ENCODE measurements around the gene SYDE2.
"Not testable (repeated sequence)": the region's sequence is repeated elsewhere in the genome, so short reads cannot be mapped to it uniquely, and the experiment has no call there.

Gene SYDE2, protein sequence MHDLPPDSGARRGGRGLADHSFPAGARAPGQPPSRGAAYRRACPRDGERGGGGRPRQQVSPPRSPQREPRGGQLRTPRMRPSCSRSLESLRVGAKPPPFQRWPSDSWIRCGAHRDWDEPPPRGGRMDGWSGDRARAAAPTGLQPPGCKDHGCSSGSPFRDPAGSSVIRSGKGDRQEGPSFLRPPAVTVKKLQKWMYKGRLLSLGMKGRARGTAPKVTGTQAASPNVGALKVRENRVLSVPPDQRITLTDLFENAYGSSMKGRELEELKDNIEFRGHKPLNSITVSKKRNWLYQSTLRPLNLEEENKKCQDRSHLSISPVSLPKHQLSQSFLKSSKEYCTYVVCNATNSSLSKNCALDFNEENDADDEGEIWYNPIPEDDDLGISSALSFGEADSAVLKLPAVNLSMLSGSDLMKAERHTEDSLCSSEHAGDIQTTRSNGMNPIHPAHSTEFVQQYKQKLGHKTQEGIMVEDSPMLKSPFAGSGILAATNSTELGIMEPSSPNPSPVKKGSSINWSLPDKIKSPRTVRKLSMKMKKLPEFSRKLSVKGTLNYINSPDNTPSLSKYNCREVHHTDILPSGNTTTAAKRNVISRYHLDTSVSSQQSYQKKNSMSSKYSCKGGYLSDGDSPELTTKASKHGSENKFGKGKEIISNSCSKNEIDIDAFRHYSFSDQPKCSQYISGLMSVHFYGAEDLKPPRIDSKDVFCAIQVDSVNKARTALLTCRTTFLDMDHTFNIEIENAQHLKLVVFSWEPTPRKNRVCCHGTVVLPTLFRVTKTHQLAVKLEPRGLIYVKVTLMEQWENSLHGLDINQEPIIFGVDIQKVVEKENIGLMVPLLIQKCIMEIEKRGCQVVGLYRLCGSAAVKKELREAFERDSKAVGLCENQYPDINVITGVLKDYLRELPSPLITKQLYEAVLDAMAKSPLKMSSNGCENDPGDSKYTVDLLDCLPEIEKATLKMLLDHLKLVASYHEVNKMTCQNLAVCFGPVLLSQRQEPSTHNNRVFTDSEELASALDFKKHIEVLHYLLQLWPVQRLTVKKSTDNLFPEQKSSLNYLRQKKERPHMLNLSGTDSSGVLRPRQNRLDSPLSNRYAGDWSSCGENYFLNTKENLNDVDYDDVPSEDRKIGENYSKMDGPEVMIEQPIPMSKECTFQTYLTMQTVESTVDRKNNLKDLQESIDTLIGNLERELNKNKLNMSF

DNA sequence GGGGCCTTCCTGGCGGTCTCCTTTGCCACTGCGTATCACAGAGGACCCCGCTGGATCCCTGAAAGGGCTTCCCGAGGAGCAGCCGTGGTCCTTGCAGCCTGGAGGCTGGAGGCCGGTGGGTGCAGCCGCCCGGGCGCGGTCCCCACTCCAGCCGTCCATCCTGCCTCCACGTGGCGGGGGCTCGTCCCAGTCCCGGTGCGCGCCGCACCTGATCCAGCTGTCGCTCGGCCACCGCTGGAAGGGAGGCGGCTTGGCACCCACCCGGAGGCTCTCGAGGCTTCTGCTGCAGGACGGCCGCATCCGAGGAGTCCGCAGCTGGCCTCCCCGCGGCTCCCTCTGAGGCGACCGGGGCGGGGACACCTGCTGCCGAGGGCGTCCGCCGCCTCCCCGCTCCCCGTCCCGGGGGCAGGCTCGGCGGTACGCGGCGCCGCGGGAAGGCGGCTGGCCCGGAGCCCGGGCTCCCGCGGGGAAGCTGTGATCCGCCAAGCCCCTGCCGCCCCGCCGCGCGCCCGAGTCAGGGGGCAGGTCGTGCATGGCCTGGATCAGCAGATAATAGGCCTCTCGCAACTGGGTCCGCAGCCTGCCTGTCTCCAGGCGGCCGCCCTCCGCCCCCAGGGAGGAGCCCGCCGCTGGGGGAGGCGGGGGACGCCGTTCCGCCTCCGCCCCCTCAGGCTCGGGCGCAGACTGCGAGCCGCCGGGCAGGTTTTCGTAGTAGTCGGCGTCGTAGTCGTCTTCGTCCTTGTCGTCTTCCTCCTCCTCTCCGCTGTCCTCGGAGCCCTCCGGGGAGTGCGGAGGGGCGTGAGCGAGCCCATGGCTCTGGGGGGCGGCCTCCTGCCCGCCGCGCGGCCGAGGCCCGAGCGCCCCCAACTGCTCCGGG lies at the start of gene SYDE2:
Gene SYDE2, minus strand, starts transcription at position 554 of the 877 bp plus-strand sequence. Its CDS starts 20 bp downstream, at position 534.
- peak; percentile 49 to 53 for DNase-seq (ENCODE audit: low read depth in 2 of 2)

DNA sequence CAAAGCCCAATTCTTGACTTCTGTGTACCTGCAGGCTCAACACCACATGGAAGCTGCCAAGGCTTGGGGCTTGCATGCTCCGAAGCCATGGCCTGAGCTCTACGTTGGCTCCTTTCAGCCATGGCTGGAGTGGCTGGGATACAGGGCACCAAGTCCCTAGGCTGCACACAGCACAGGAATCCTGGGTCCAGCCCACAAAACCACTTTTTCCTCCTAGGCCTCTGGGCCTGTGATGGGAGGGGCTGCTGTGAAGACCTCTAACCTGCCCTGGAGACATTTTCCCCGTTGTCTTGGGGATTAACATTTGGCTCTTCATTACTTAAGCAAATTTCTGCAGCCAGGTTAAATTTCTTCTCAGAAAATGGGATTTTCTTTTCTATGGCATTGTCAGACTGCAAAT lies 48.2 kb upstream of the SYDE2 start:
- not testable (repeated sequence) for DNase-seq (ENCODE audit: low read depth in 2 of 2)

DNA sequence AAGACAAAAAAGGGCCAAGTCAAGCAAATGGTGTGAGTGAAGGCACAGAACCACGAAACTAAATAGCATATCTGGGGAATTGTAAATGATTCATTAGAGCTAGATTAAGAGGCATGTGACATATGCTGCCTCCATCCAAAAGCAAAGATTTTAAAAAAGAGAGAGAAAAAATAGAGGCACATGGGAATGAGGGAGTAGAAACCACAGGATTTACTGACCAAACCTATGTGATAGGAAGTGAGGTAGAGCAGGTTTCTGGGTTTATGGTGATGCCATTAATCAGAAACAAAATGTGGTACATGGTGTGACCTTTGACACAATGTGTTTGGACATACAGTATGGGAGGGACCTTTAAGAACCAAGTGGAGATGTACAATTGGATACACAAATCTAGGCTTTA lies 45.1 kb upstream of the SYDE2 start:
- DNase-seq (ENCODE audit: low read depth in 2 of 2) = no peak

DNA sequence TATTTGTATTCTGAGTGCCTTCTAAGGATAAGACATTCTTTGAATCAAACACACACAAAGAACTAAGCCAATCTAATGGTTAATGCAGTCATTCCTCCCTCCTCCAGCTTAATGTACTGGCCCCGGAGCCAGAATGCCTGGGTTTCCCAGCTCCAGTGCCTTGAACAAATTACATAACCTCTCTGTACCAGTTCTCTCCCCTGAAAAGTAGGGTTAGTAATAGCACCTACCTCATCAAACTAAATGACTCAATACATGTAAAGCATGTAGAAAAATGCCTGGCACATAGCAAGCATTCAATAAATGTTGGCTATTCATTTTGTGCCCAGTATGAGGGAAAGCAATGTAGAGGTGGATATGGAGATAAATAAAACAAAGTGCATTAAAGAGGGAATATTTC lies 44.6 kb upstream of the SYDE2 start:
- DNase-seq (ENCODE audit: low read depth in 2 of 2) = no peak

DNA sequence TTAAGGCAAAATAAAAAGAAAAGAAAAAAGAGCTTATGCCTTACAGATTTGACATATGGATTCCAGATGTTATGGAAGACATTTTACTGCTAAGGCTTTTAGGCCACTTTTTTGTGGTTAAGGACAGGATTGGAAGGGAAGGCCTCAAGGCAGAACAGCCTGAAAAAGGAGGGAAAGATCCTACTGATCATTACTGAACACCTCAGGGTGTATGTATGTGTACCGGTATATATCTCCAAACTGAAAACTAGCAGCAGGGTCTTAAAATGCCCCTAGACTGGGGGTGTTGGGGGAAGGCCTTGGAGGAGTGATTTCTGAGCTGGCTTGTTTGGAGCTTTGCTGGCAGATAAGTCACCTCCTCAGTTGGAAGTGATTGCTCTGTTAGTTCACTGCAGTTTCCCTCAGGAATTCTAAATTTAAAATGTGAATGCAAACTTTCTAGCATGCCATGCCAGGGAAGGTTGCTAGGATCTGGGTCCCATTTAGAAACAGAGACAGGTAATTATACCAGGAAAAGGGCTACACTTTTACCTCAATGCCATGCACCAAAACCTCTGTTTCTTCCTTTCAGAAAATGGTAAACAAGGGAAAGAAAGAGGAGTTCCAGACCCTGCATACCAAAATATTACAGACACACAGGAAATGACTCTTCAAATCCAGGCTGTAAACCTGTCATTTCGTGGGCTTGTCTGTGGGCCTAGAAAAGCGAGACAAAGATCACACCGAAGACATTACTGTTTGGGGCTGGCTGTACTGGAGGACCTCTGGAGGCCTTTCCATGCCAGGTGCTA lies 43.6 kb upstream of the SYDE2 start:
- DNase-seq (ENCODE audit: low read depth in 2 of 2) = no peak

DNA sequence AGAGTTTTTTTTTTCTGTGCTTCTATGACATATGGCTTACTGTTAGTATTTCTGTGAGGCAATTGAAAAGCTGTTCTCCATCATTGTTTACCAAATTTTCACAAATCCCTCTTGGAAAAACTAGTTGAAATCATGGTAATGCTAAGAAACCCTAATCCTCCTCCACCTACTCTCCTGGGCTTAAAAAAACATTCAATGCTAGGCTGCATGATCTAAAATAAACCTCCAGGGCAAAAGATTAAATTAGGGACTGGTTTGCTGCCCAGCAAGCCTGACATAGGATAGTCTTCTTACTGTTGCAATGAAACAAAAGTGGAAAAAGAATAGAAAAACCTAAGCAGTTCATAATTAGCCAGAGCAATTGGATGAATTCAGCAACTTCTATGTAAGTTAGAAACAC lies 42.6 kb upstream of the SYDE2 start:
- DNase-seq (ENCODE audit: low read depth in 2 of 2) = no peak

DNA sequence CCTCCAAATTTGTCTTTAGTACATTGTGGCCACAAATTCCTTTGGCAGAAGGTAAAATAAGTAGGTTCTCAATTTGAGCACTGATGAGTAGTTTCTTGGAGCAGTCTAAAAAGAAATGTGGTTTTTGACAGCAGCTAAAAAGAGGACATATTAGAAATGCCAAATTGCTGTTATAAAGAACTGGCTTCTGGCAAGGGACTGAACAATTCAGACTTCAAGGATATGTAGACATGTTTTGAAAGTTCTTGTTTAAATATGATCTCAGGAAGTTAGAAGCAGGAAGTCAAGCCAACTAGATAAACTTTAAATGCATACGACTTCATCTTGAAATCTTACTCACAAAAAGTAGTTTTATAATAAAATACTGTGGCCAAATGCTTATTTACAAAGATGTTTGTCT lies 39.8 kb upstream of the SYDE2 start:
- DNase-seq (ENCODE audit: low read depth in 2 of 2) = no peak

DNA sequence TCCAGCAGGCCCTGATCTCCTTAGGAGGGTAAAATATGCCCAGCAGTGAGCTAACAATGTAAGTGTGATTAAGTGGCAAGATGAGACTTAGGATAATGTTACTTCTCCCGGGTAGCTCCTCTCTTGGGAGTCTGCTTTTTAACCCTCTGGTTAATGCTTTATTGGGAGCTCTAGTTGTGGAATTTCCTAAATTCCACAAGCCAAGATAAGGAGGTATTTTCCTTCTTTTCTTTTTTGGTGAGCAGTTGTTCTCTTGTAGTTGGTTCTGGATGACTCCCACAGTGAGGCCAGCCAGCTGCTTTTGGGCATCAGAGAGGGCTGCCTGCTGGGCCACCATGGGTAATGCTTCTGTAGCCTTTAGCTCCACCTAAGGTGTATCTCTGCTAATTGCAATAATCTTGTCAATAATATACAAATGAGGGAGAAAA lies 39.4 kb upstream of the SYDE2 start:
- DNase-seq (ENCODE audit: low read depth in 2 of 2) = no peak

DNA sequence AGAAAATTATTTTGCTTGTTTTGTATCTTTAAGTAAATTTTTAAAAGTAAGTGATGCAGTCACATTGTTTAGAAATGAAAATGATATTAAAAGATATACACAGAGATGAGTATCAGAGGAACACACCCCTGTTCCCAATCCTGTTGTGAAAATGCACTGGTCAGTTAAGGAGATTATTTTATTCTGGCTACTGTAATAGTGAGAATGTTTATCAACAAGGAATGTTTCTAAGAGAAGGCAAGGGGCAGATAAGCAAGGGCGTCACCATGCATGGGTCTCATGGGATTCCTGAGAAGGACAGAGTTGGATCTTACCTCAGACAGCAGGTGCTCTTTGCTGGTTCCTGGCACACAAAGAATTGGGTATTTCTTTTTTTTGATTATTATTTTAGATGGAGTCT lies 36.8 kb upstream of the SYDE2 start:
- no peak for DNase-seq (ENCODE audit: low read depth in 2 of 2)

DNA sequence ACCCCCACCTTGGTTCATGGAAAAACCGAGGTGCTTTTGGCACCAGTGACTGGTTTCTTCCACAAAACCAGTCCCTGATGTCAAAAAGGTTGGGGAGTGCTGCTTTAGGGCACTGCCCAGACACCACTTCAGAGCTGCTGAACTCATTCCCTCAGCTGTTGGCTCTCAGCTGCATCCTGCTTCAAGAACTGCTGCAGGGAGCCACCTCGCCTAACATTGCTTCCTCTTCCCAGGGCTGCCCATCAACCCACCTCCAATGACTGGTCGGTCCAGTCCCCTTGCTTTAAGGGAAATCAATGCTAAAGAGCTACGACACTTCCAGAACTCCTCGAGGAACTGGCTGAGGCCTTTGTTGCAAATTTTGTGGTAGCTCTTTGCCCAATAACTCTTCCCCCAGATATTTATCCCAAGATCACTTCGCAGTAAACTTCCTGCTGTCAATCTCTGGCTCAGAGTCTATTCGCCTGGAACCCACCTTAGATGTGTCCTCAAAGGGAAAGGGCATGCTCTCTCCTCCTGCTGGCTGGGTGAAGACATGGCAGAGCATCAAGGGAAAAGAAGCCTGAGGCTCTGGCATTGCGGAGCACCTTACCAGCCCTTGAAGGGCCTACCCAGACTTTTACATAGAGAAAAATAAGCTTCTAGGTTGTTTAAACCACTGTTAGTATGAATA lies 29.6 kb upstream of the SYDE2 start:
- no peak for DNase-seq (ENCODE audit: low read depth in 2 of 2)

DNA sequence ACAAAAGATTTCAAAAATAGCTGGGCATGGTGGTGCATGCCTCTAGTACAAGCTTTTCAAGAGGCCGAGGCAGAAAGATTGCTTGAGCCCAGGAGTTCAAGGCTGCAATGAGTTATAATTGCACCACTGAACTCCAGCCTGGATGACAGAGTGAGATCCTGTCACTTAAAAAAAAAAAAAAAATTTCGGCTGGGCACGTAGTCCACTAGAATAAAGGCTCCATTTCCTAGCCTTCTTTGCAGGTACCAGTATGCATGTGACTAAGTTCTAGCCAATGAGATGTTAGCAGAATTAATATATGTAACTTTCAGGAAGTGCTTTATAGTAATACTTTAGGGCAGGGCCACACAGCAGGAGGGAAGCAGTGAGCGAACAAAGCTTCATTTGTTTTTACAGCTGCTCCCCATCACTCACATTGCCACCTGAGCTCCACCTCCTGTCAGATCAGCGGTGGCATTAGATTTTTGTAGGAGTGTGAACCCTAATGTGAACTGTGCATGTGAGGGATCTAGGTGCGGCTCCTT lies 28.8 kb upstream of the SYDE2 start:
- DNase-seq (ENCODE audit: low read depth in 2 of 2) = no peak

DNA sequence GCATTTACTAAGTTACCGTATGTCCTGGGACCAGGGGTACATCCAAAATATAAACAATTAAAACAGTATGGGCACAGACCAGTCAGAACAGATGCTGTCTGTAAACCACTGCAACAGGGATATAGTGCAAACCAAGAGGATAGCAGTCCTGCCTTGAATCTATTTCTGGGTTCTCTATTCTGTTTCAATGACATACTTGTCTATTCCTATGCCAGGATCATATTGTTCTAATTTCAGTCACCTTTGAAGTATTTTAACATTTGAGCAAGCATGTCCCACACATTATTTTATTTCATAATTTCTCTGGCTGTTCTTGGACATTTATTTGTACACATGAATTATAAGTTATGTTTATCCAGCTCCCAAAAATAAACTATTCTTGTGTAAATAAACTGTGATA lies 28.2 kb upstream of the SYDE2 start:
- no peak for DNase-seq (ENCODE audit: low read depth in 2 of 2)

DNA sequence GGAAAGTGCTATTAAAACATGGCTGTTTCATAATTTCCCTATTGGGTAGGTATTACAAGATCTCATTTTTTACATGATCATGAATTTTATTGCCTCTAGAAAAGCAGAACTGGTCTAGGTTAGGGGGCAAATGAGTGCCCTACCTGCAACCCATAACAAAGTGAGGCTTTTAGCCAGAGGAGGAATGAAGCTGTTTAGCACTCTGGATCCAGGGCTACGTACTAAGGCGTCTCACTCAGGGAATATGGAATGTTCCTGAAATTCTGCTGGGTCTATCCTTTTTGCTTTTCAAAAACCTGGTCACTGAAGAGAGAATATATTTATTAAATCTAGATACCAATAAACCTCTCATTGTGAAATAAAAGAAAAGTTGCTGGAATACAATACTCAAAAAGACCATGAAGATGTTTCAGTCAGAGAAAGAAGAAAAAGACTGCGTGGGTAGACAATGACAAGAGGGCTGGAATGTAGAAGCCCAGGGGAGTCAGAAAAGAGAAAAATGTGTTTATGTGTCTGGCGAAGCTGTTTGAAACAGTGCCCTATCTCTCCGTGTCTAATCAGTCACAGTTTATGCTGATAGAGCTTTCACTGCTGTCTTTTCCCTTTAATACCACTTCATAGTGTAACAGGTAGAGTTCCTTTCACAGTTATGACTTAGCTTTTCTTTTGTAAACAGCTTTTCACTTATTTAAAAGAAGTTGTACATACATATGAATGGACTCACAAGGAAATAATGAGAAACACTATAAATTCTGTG lies 25.0 kb upstream of the SYDE2 start:
- no peak for DNase-seq (ENCODE audit: low read depth in 2 of 2)

DNA sequence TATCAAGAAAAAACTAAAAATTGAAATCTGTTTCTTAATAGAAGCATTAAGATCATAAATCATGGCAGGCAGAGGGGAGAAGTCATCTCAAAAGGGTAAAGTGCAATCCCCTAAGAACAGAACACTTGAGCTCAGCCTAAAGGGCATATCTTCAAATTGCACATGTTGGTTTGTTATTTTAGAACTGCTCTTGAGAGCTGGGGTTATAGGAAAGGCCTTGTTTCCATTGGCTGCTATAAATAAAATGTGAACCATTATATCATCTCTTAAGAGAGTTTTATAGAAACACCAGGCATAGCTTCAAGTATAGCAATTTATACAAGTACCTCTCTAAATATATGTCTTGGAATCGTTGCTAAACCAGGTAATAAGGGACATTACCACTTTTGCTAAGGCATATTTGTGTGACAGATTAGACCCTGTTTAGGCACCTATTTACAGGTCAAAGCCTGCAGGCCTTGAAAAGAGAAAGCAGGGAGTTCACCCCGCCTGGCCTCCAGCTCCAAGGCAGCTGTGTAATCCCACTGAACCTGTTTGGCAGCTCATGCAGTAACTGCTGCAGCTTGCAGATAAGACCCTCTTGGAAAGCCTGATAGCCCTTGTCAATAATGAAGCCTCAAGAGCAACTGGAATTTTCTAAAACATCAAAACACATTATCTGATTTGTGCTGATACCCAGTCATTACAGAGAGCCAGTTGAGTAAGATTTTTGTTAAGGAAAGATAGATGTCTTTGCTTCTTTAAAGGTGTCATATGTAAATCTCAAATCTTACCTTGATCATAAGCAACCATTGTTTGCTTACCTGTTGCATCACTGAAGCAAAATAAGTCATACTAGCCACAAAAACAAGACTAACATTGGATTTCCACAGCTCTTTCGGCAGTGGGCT lies 24.2 kb upstream of the SYDE2 start:
- no peak for DNase-seq (ENCODE audit: low read depth in 2 of 2)

DNA sequence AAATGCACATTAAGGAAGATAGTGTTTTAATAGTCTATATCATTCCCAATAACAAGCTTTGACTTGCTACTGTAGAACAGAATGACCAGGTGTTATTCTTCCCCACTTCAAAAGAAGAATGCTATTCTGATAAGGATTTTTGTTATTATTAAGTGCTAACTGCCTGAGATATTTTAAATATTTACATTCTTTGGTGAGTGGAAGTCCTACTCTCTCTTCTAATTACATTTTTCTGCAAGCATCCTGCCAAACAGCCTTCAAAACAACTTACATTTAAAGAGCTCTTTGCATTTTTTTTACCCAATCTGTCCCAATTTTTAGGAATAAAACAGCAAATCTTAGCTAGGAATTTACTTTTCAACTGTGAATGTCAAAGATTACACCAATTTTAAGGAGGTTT lies 23.5 kb upstream of the SYDE2 start:
- no peak for DNase-seq (ENCODE audit: low read depth in 2 of 2)

DNA sequence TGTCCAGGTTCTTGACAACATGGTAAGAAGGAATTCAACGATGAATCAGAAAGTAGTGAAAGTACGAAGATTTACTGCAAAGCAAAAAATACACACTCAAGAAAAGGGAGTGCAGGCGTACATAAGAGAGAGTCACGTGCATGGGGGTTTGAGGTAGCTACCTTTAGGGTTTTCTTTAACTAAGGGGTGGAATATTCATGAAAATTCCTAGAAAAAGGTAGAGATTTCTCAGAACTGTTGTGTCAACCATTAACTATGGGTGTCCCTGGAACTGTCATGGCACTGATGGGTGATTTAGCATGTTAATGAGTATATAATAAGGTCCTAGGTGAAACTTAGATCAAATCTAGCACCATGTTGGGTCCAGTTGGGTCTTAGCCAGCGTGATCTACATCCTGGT lies 22.5 kb upstream of the SYDE2 start:
- DNase-seq (ENCODE audit: low read depth in 2 of 2) = no peak

DNA sequence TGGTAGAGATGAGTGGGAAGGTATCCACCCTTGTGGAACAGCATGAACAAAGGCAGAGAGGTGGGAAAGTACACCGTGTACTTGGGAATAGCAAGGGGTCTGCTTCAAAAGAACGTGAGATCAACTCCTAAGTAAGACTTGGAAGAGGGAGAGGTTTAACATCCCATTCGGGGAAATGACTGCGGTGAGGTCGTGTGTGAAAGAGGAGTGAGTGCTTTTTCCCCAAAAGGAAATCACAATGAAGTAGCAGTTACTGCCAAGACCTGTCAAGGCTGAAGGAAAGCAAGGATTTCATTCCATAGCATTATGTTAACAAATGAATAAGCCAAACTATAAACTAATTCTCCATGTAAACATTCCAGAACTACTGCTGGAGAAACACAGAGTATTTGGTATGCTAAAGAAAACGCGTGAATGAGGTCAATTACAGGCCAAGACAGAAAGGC lies 20.0 kb upstream of the SYDE2 start:
- no peak for DNase-seq (ENCODE audit: low read depth in 2 of 2)
